DND-41 (cell line): Measurements from ENCODE around the gene STRA8.

ENCODE experiments used
- ATAC-seq: fragments of 200-7000 bp; cut with Tn5 transposase; 3 replicates; pipeline ENCODE4 v1.9.1; 2021; ENCODE audit warnings: low read depth; ENCODE audit not compliant: insufficient read depth
- DNase-seq: peaks from one replicate; pipeline ENCODE4 v3.0.0-alpha.2; 2020
- H2AFZ ChIP-seq: 2 replicates; pipeline ENCODE4 v1.6.0; 2012; ENCODE audit warnings: low read depth, low read length
- H3K27ac ChIP-seq: 2 replicates; pipeline ENCODE4 v1.5.1; 2012; ENCODE audit warnings: low read length, inconsistent platforms
- H3K27me3 ChIP-seq: fragments of 200-600 bp; sonication (generic); 2 replicates; pipeline ENCODE4 v1.6.0; 2012; ENCODE audit warnings: low read length, mild to moderate bottlenecking, inconsistent platforms; ENCODE audit not compliant: insufficient read depth, poor library complexity
- H3K36me3 ChIP-seq: 2 replicates; pipeline ENCODE4 v1.5.1; 2012; ENCODE audit warnings: low read length, inconsistent platforms; ENCODE audit not compliant: insufficient read depth
- H3K4me1 ChIP-seq: 2 replicates; pipeline ENCODE4 v1.5.1; 2012; ENCODE audit warnings: mild to moderate bottlenecking, low read length; ENCODE audit not compliant: insufficient read depth
- H3K4me2 ChIP-seq: 2 replicates; pipeline ENCODE4 v1.6.0; 2012; ENCODE audit warnings: mild to moderate bottlenecking, moderate library complexity, low read length, inconsistent platforms; ENCODE audit not compliant: insufficient read depth
- H3K4me3 ChIP-seq, 2 experiments: fragments of 200-600 bp in 1 of 2; shearing (Covaris generic) in 1 of 2; 2 replicates each; pipeline ENCODE4 v1.5.1; 2012 to 2016; ENCODE audit warnings: inconsistent platforms in 2 of 2, low read length in 2 of 2, mild to moderate bottlenecking in 2 of 2, low read depth in 1 of 2, moderate library complexity in 1 of 2
- H3K79me2 ChIP-seq: 2 replicates; pipeline ENCODE4 v1.6.0; 2012; ENCODE audit warnings: low read length, inconsistent platforms; ENCODE audit not compliant: insufficient read depth
- H3K9ac ChIP-seq: 2 replicates; pipeline ENCODE4 v1.6.0; 2012; ENCODE audit warnings: low read depth, mild to moderate bottlenecking, inconsistent platforms, low read length, moderate library complexity
- H3K9me3 ChIP-seq: 2 replicates; pipeline ENCODE4 v1.5.1; 2012; ENCODE audit warnings: low read length, moderate library complexity, mild to moderate bottlenecking, inconsistent platforms; ENCODE audit not compliant: insufficient read depth, severe bottlenecking
- H4K20me1 ChIP-seq: 2 replicates; pipeline ENCODE4 v1.6.0; 2012; ENCODE audit warnings: low read length; ENCODE audit not compliant: insufficient read depth
- CTCF ChIP-seq: IDR thresholded peaks from 2 replicates; pipeline ENCODE4 v1.5.1; 2012; ENCODE audit warnings: borderline replicate concordance, low read length, moderate library complexity, mild to moderate bottlenecking; ENCODE audit not compliant: poor library complexity, severe bottlenecking; ENCODE audit errors: extremely low read depth
- EZH2 ChIP-seq: IDR thresholded peaks from 3 replicates; pipeline ENCODE4 v1.6.1; 2012; ENCODE audit warnings: borderline replicate concordance, low read depth, mild to moderate bottlenecking, moderate library complexity, low read length, inconsistent platforms; ENCODE audit not compliant: severe bottlenecking

STRA8 gene

GRCh38 chr7:135299235-135299634 is 65.6 kb downstream of the STRA8 start:
- Histone ChIP-seq H3K4me1 (no peaks in the 10 kb centered on the region), H3K9ac (no peak overlapping the region), H2AFZ (no peak overlapping the region), H3K27me3 (peaks cover 4% of the 10 kb centered on the region), H3K9me3 (peaks cover 3% of the 10 kb centered on the region), H3K27ac (no peak overlapping the region), H4K20me1 (no peaks in the 10 kb centered on the region), H3K36me3 (no peaks in the 10 kb centered on the region), H3K4me3 (no peak overlapping the region), H3K4me2 (no peak overlapping the region), H3K79me2 (no peaks in the 10 kb centered on the region)
- ATAC-seq (no peak), DNase-seq (no peak)
- TF ChIP-seq EZH2 (no peak), CTCF (no peak)

- no peak for TF ChIP-seq EZH2
- no peak for TF ChIP-seq CTCF
- Histone ChIP-seq H3K9me3 (peaks cover 3% of the 10 kb centered on the region), H3K9ac (no peak overlapping the region), H3K36me3 (no peaks in the 10 kb centered on the region), H3K27me3 (no peaks in the 10 kb centered on the region), H2AFZ (no peak overlapping the region), H3K79me2 (no peaks in the 10 kb centered on the region), H3K4me1 (no peaks in the 10 kb centered on the region), H3K4me3 (no peak overlapping the region), H3K27ac (no peak overlapping the region), H3K4me2 (no peak overlapping the region), H4K20me1 (no peaks in the 10 kb centered on the region)
- ATAC-seq (no peak), DNase-seq (no peak)
These were observed 67.5 kb downstream of the STRA8 start for GRCh38 chr7:135300913-135301765.
